HepG2 (cell line): Measurements from ENCODE around the gene NELFCD. TPM values are rescaled to one million over a fixed set of nuclear protein-coding genes. Genes with fewer than 3 reads are reported as not detected.

Experiments
- ATAC-seq: fragments of 200-7000 bp; cut with Tn5 transposase; 3 replicates; pipeline ENCODE4 v1.9.1; 2020; ENCODE audit warnings: mild to moderate bottlenecking, moderate library complexity
- BruUV-seq: library from RNA; stranded (reverse); fragments of 400-500 nt; replicated peaks from 2 replicates; lab custom pipeline; 2021; lab: Mats Ljungman, UMichigan
- CTCF ChIA-PET: fragments of 300-600 bp; formaldehyde crosslinking; extraction: SDS; loops from one replicate; lab custom pipeline; 2021; ENCODE audit warnings: low total read pairs, inconsistent platforms, low intra/inter-chr PET ratio; lab: Yijun Ruan, JAX
- POLR2A ChIA-PET: fragments of 350-600 bp; sonication (Branson Sonifier 250); formaldehyde crosslinking; loops from one replicate; lab custom pipeline; 2020; ENCODE audit warnings: antibody characterized with exemption, inconsistent platforms; lab: Yijun Ruan, JAX
- DNase-seq: peaks from one replicate; pipeline ENCODE4 v3.0.0-alpha.2; 2015; ENCODE audit warnings: low spot score
- FAIRE-seq: peaks from 3 replicates; lab custom pipeline; 2011; peaks lifted over from hg19 to GRCh38; lab: Jason Lieb, UNC
- H2AFZ ChIP-seq: one replicate; pipeline ENCODE4 v1.6.1; 2011; ENCODE audit warnings: low read length, inconsistent platforms
- H3K27ac ChIP-seq: fragments of 300-600 bp; 3 replicates; pipeline ENCODE4 v1.8.0; 2011; ENCODE audit warnings: mixed run types, mild to moderate bottlenecking, mixed read lengths, low read length, inconsistent platforms; ENCODE audit not compliant: insufficient read depth; ENCODE audit errors: extremely low read length
- H3K27me3 ChIP-seq, 2 experiments: fragments of 200-600 bp in 1 of 2; 2 replicates in 1 of 2; 3 replicates in 1 of 2; pipeline versions ENCODE4 v1.6.0 to v1.8.0; 2011; ENCODE audit warnings: low read length in 2 of 2, mild to moderate bottlenecking in 2 of 2, moderate library complexity in 2 of 2, inconsistent platforms in 1 of 2; ENCODE audit not compliant: insufficient read depth in 2 of 2, control insufficient read depth in 1 of 2
- H3K36me3 ChIP-seq, 2 experiments: fragments of 200-600 bp in 1 of 2; replicated peaks in 1 of 2; 2 replicates in 1 of 2; 3 replicates in 1 of 2; pipeline versions ENCODE4 v1.5.1 to v1.8.0; 2011; ENCODE audit warnings: low read length in 2 of 2, inconsistent platforms in 1 of 2; ENCODE audit not compliant: insufficient read depth in 2 of 2, control insufficient read depth in 1 of 2
- H3K4me1 ChIP-seq: 2 replicates; pipeline ENCODE4 v1.5.1; 2012; ENCODE audit warnings: low read length, inconsistent platforms; ENCODE audit not compliant: insufficient read depth
- H3K4me2 ChIP-seq: 2 replicates; pipeline ENCODE4 v1.6.0; 2011; ENCODE audit warnings: low read depth, low read length, inconsistent platforms
- H3K4me3 ChIP-seq, 3 experiments: fragments of 200-600 bp in 1 of 3; sonication (generic), shearing (Covaris generic) in 1 of 3; replicated peaks in 1 of 3; 2 replicates each; pipeline ENCODE4 v1.5.1; 2011 to 2016; ENCODE audit warnings: low read length in 3 of 3, inconsistent platforms in 2 of 3, low read depth in 2 of 3, mild to moderate bottlenecking in 2 of 3, control low read depth in 1 of 3, mixed read lengths in 1 of 3; ENCODE audit not compliant: insufficient read depth in 1 of 3
- H3K79me2 ChIP-seq: one replicate; pipeline ENCODE4 v1.6.1; 2011; ENCODE audit warnings: low read length, inconsistent platforms; ENCODE audit not compliant: insufficient read depth
- H3K9ac ChIP-seq: 2 replicates; pipeline ENCODE4 v1.6.0; 2011; ENCODE audit warnings: mild to moderate bottlenecking, low read depth, low read length, inconsistent platforms; ENCODE audit not compliant: insufficient read depth
- H3K9me3 ChIP-seq: 2 replicates; pipeline ENCODE4 v1.5.1; 2012; ENCODE audit warnings: mild to moderate bottlenecking, low read length
- H4K20me1 ChIP-seq: 2 replicates; pipeline ENCODE4 v1.6.0; 2011; ENCODE audit warnings: inconsistent platforms, mild to moderate bottlenecking, low read length, moderate library complexity; ENCODE audit not compliant: insufficient read depth
- FIP1L1 ChIP-seq: fragments of 200-400 bp; formaldehyde crosslinking; IDR thresholded peaks from 2 replicates; pipeline ENCODE4 v1.6.1; 2018; ENCODE audit warnings: low read depth, mild to moderate bottlenecking, low read length, moderate library complexity, borderline replicate concordance; ENCODE audit not compliant: insufficient read depth
- FOSL2 ChIP-seq: sonication (generic); formaldehyde crosslinking; IDR thresholded peaks from 2 replicates; pipeline ENCODE4 v1.4.0; 2020; ENCODE audit warnings: missing genetic modification reagents
- GPN1 ChIP-seq: sonication (generic); formaldehyde crosslinking; IDR thresholded peaks from 2 replicates; pipeline ENCODE4 v1.5.1; 2020; ENCODE audit warnings: missing genetic modification reagents, borderline replicate concordance
- MYC ChIP-seq: sonication (generic); formaldehyde crosslinking; IDR thresholded peaks from 2 replicates; pipeline ENCODE4 v1.9.0; 2021; ENCODE audit warnings: missing genetic modification reagents, borderline replicate concordance
- NCOR1 ChIP-seq: fragments of 200-600 bp; sonication (generic); IDR thresholded peaks from 2 replicates; pipeline ENCODE4 v1.7.0; 2017; ENCODE audit warnings: antibody characterized with exemption, low read length, borderline replicate concordance
- PLSCR1 ChIP-seq: sonication (generic); formaldehyde crosslinking; IDR thresholded peaks from 2 replicates; pipeline ENCODE4 v1.5.0; 2020; ENCODE audit warnings: missing genetic modification reagents, mild to moderate bottlenecking, borderline replicate concordance
- RBM22 ChIP-seq: fragments of 200-400 bp; formaldehyde crosslinking; optimal IDR thresholded peaks from 2 replicates; pipeline ENCODE3; 2017; ENCODE audit warnings: mild to moderate bottlenecking, low read length, moderate library complexity
- SRSF4 ChIP-seq: fragments of 200-400 bp; formaldehyde crosslinking; IDR thresholded peaks from one replicate; pipeline ENCODE4 v1.6.1; 2018; ENCODE audit warnings: mild to moderate bottlenecking, low read depth, low read length, moderate library complexity; ENCODE audit not compliant: poor library complexity, severe bottlenecking
- SUZ12 ChIP-seq: fragments of 150-350 bp; IDR thresholded peaks from 2 replicates; pipeline ENCODE4 v1.6.1; 2014; ENCODE audit warnings: low read depth, low read length
- ZBTB14 ChIP-seq: sonication (generic); formaldehyde crosslinking; IDR thresholded peaks from 2 replicates; pipeline ENCODE4 v1.4.0; 2020; ENCODE audit warnings: missing genetic modification reagents
- ZMAT3 ChIP-seq: sonication (generic); formaldehyde crosslinking; conservative IDR thresholded peaks from 2 replicates; pipeline ENCODE4 v1.7.0; 2021; ENCODE audit warnings: missing genetic modification reagents
- ZNF12 ChIP-seq: sonication (generic); formaldehyde crosslinking; IDR thresholded peaks from 2 replicates; pipeline ENCODE4 v1.5.0; 2020; ENCODE audit warnings: missing genetic modification reagents
- ZNF24 ChIP-seq: fragments of 450-650 bp; IDR thresholded peaks from 2 replicates; pipeline ENCODE4 v1.6.1; 2017; ENCODE audit warnings: antibody characterized with exemption, mild to moderate bottlenecking
- ZNF557 ChIP-seq: sonication (generic); formaldehyde crosslinking; IDR thresholded peaks from 2 replicates; pipeline ENCODE4 v1.4.0; 2020; ENCODE audit warnings: missing genetic modification reagents
- ZNF777 ChIP-seq: sonication (generic); formaldehyde crosslinking; IDR thresholded peaks from 2 replicates; pipeline ENCODE4 v1.4.0; 2020; ENCODE audit warnings: missing genetic modification reagents
- WGBS: methylation state at CpG from one replicate; pipeline ENCODE4 v1.1.6; 2017; ENCODE audit warnings: low lambda C conversion rate; 5-methylcytosine and 5-hydroxymethylcytosine counted together
- in situ Hi-C: cut with HindIII; loops from 2 replicates; pipeline ENCODE4 v1.10.0; 2017; ENCODE audit warnings: low pct_unique_long_range_greater_than_20kb; ENCODE audit not compliant: extremely low pct_ligation_motif_present
- intact Hi-C: fragments of 100-400 bp; cut with micrococcal nuclease; formaldehyde crosslinking; loops from one replicate; pipeline ENCODE4 v1.10.0; 2022; ENCODE audit not compliant: unreplicated experiment
- polyA plus RNA-seq, 8 experiments: library from polyadenylated mRNA; depleted of rRNA in 3 of 8; stranded (reverse) in 7 of 8; unstranded in 1 of 8; fragments of >200 nt; fragmentation: Illumina TruSeq in 4 of 8; extraction: Trizol in 4 of 8; gene quantifications; 2 replicates each; pipeline versions ENCODE4 v1.2.1 to v1.2.3, GENCODE V29; 2011 to 2016; ENCODE audit warnings: low read depth in 4 of 8, missing spikeins in 1 of 8, mixed read lengths in 1 of 8; ENCODE audit not compliant: insufficient read depth in 1 of 8
- total RNA-seq, 5 experiments: library from RNA; depleted of rRNA; stranded (reverse); fragments of >200 nt; fragmentation: Illumina TruSeq; extraction: Trizol; gene quantifications; 2 replicates each; pipeline ENCODE4 v1.2.3, GENCODE V29; 2016; ENCODE audit warnings: low read depth in 1 of 5
- TF ChIP-seq, protein P1 (sequence below): sonication (generic); formaldehyde crosslinking; IDR thresholded peaks from 2 replicates; pipeline ENCODE4 v1.5.0; 2020; ENCODE audit warnings: mild to moderate bottlenecking, missing genetic modification reagents
- TF ChIP-seq, protein P2 (sequence below): sonication (generic); formaldehyde crosslinking; IDR thresholded peaks from 2 replicates; pipeline ENCODE4 v1.4.0; 2020; ENCODE audit warnings: low read depth, mild to moderate bottlenecking, missing genetic modification reagents

Gene NELFCD
- total and polyA plus RNA-seq, 2 of the 13 experiments (the other 11 are each of a cell fraction or from before 2014, with no cell fraction given) = 159 to 203 TPM

- TF ChIP-seq GPN1 (CRISPR knock-in tag) (no peak), ZBTB14 (CRISPR knock-in tag) (no peak), RBM22 (peak; percentile 35)
Observed at GRCh38 chr20:59020938-59021551, 40.0 kb downstream of the NELFCD start (continued).

- in situ Hi-C loops = no loop called here
- no peak for TF ChIP-seq ZNF777 (CRISPR knock-in tag)
- TF ChIP-seq, protein P1, sequence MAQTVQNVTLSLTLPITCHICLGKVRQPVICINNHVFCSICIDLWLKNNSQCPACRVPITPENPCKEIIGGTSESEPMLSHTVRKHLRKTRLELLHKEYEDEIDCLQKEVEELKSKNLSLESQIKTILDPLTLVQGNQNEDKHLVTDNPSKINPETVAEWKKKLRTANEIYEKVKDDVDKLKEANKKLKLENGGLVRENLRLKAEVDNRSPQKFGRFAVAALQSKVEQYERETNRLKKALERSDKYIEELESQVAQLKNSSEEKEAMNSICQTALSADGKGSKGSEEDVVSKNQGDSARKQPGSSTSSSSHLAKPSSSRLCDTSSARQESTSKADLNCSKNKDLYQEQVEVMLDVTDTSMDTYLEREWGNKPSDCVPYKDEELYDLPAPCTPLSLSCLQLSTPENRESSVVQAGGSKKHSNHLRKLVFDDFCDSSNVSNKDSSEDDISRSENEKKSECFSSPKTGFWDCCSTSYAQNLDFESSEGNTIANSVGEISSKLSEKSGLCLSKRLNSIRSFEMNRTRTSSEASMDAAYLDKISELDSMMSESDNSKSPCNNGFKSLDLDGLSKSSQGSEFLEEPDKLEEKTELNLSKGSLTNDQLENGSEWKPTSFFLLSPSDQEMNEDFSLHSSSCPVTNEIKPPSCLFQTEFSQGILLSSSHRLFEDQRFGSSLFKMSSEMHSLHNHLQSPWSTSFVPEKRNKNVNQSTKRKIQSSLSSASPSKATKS (CRISPR knock-in tag) = no peak
- no peak for TF ChIP-seq SRSF4
- TF ChIP-seq MYC (CRISPR knock-in tag) = no peak
- no peak for TF ChIP-seq ZMAT3 (CRISPR knock-in tag)
- TF ChIP-seq, protein P2, sequence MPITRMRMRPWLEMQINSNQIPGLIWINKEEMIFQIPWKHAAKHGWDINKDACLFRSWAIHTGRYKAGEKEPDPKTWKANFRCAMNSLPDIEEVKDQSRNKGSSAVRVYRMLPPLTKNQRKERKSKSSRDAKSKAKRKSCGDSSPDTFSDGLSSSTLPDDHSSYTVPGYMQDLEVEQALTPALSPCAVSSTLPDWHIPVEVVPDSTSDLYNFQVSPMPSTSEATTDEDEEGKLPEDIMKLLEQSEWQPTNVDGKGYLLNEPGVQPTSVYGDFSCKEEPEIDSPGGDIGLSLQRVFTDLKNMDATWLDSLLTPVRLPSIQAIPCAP = no peak
- TF ChIP-seq ZNF557 (CRISPR knock-in tag) = no peak
- TF ChIP-seq PLSCR1 = no peak
- TF ChIP-seq ZNF24 = no peak
- TF ChIP-seq NCOR1 = no peak
- TF ChIP-seq ZNF12 (CRISPR knock-in tag) = no peak
- TF ChIP-seq FOSL2 = no peak
- no peak for TF ChIP-seq FIP1L1
- TF ChIP-seq SUZ12 = no peak
Observed at GRCh38 chr20:59022754-59023153, 41.7 kb downstream of the NELFCD start.

More at GRCh38 chr20:59022754-59023153, 41.7 kb downstream of the NELFCD start:
- Histone ChIP-seq H3K79me2 (peaks cover 26% of the 10 kb centered on the region), H3K27me3 (no peaks in the 10 kb centered on the region), H3K36me3 (peaks cover 25 to 54% of the 10 kb centered on the region in 2 experiments), H3K27ac (no peak overlapping the region), H3K4me2 (no peak overlapping the region), H4K20me1 (peaks cover 5% of the 10 kb centered on the region; the same call in 1 of the 2 replicates), H2AFZ (no peak overlapping the region), H3K9me3 (no peaks in the 10 kb centered on the region), H3K4me3 (no peak overlapping the region), H3K4me1 (peaks cover 43% of the 10 kb centered on the region), H3K9ac (no peak overlapping the region)
- ATAC-seq (no peak), FAIRE-seq (no peak), DNase-seq (no peak)
- ChIA-PET POLR2A (interaction anchor here (0.7 to 1.6 kb wide), 3 partner anchors 9 to 916 kb away, joined by 3 to 6 read pairs (median 5); partner anchors contain the start of gene ATP5F1E), CTCF (no interaction called here)
- BruUV-seq = no TSS peak
- 96% methylated on average over 15 of the region's 15 CpGs for WGBS
- intact Hi-C loops = no loop called here
